ENCODE results near the gene PTGS2. TPM values are rescaled to one million over a fixed set of nuclear protein-coding genes. Genes with fewer than 3 reads are reported as not detected.

PTGS2 gene
- total RNA-seq, 6 experiments from 2014 or later, result 0.09 to 3.0 (median 0.42) TPM

DNA sequence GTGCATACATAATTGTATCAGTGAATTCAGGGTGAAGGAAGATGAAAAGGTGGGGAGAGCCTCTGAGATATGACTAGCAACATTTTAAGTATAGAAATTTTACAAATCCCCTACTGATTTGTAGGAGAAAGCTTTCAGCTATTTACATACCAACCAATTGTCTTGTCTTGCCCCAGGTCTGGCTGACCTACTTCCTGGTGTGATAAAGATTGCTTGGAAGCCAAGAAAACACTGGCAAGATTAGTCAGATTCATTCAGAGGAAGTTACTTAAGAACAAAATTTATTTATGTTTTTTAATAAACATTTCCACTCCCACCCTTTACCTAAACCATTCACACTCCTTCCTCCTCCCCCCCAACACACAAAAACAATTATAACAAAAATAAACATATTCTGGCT is 17.5 kb downstream of the PTGS2 start:
- intact Hi-C loops (cut with DNase I), result no loop called here
- DNase-seq (no peak), ATAC-seq (no peak)
- Histone ChIP-seq H3K36me3 (no peaks in the 10 kb centered on the region), H3K4me3 (no peak overlapping the region), H3K27me3 (no peaks in the 10 kb centered on the region), H3K9me3 (no peaks in the 10 kb centered on the region), H3K4me1 (no peaks in the 10 kb centered on the region), H3K27ac (no peak overlapping the region)
- TF ChIP-seq POLR2A (IDR thresholded peaks at IDR 0.05), result no peak
- TF ChIP-seq, protein P1, sequence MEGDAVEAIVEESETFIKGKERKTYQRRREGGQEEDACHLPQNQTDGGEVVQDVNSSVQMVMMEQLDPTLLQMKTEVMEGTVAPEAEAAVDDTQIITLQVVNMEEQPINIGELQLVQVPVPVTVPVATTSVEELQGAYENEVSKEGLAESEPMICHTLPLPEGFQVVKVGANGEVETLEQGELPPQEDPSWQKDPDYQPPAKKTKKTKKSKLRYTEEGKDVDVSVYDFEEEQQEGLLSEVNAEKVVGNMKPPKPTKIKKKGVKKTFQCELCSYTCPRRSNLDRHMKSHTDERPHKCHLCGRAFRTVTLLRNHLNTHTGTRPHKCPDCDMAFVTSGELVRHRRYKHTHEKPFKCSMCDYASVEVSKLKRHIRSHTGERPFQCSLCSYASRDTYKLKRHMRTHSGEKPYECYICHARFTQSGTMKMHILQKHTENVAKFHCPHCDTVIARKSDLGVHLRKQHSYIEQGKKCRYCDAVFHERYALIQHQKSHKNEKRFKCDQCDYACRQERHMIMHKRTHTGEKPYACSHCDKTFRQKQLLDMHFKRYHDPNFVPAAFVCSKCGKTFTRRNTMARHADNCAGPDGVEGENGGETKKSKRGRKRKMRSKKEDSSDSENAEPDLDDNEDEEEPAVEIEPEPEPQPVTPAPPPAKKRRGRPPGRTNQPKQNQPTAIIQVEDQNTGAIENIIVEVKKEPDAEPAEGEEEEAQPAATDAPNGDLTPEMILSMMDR (IDR thresholded peaks at IDR 0.05), result no peak

DNA sequence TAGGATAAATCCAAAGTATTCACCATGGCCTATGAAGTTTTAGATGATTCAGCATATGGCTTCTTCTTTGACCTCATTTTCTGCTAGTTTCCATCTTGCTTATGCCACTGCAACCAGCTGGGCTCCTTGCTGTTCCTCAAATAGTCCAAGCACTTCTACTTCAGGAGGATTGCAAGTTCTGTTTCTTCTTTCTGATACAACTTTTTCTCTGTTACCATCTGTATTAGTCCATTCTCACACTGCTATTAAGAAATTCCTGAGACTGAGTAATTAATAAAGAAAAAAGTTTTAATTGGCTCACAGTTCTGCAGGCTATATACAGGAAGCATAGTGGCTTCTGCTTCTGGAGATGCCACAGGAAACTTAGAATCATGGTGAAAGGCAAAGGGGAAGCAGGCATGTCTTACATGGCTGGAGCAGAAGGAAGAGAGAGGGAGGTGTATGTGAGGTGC is 20.3 kb downstream of the PTGS2 start:
- no peaks in the 10 kb centered on the region for H3K9me3 ChIP-seq
- ATAC-seq (peak in 1 of 4 donors; percentile 34), DNase-seq (no peak)
- H3K4me3 ChIP-seq, result no peak overlapping the region
- no peaks in the 10 kb centered on the region for H3K4me1 ChIP-seq
- H3K27me3 ChIP-seq, result no peaks in the 10 kb centered on the region
- intact Hi-C loops (cut with DNase I), result no loop called here
- no peaks in the 10 kb centered on the region for H3K36me3 ChIP-seq
- TF ChIP-seq, protein P1 (IDR thresholded peaks at IDR 0.05), result no peak
- TF ChIP-seq POLR2A (IDR thresholded peaks at IDR 0.05), result no peak
- no peak overlapping the region for H3K27ac ChIP-seq

DNA sequence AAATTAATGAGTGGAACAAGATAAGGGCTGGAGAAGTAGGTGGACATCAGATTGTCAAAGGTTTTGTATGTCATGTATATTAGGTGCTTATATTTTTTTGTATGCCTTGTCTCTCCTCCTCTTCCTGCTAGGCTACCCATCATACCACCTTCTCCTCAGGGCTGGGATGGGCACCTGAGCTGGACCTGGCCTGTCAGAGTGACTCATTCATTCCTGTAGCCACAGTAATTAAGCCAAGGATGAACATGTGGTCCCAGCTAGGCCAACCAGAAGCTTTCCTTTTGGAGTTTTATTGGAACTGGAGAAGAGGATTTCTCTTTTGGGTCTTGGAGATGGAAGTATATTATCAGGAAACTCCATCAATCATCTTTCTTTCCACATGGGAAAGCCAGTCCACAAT is 21.2 kb downstream of the PTGS2 start:
- DNase-seq (no peak), ATAC-seq (no peak)
- TF ChIP-seq, protein P1 (IDR thresholded peaks at IDR 0.05), result no peak
- no peak for TF ChIP-seq POLR2A (IDR thresholded peaks at IDR 0.05)
- no peaks in the 10 kb centered on the region for H3K9me3 ChIP-seq
- H3K4me1 ChIP-seq, result no peaks in the 10 kb centered on the region
- no peaks in the 10 kb centered on the region for H3K36me3 ChIP-seq
- intact Hi-C loops (cut with DNase I), result no loop called here
- no peak overlapping the region for H3K27ac ChIP-seq
- H3K27me3 ChIP-seq, result no peaks in the 10 kb centered on the region
- no peak overlapping the region for H3K4me3 ChIP-seq

DNA sequence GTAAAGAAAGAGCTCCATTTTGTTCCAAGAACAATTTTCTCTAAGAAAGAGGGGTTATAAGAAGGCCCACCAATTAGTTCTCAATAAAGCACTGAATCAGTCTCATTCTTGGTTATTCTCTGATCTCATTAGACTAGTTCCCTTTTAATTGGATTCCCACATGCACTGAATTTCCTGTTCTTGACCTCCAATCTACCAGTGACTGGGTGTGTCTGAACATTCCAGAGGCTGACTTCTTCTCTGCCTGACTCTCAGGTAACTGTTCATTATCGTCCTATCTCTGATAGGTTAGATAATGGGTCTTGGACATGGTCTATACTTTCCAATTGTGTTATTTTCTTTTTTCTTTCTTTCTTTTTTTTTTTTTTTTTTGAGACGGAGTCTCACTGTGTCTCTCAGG is 22.7 kb downstream of the PTGS2 start:
- intact Hi-C loops (cut with DNase I), result no loop called here
- no peak for DNase-seq
- no peak for ATAC-seq
- Histone ChIP-seq H3K27me3 (no peaks in the 10 kb centered on the region), H3K36me3 (no peaks in the 10 kb centered on the region), H3K4me3 (no peak overlapping the region), H3K4me1 (no peaks in the 10 kb centered on the region), H3K9me3 (no peaks in the 10 kb centered on the region), H3K27ac (no peak overlapping the region)
- WGBS (ENCODE audit: insufficient coverage, low coverage, low lambda C conversion rate, missing lambda C conversion rate), result 71% methylated on average over 2 of the region's 2 CpGs
- no peak for TF ChIP-seq POLR2A (IDR thresholded peaks at IDR 0.05)
- TF ChIP-seq, protein P1 (IDR thresholded peaks at IDR 0.05), result no peak

DNA sequence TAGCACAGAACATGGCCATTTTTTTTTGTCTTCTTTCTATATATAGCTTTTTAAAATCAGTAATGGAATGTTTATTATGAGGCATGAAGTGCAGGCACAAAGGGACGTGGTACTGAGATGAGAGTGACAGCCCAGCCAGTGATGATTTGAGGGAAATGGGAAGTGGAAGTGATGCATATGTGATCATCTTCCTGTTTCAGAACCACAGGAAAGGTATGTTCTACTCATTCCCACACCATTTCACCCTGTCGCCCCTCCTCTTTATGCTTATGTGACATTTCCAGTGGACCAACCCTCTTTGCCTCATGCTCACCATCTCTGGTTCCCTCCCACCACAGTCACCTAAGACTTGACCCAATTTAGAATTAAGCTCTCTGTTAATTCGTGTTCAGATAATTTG is 24.3 kb downstream of the PTGS2 start:
- no peaks in the 10 kb centered on the region for H3K27me3 ChIP-seq
- ATAC-seq (peak; percentile 36 to 59 (median 42)), DNase-seq (no peak)
- no peaks in the 10 kb centered on the region for H3K9me3 ChIP-seq
- TF ChIP-seq POLR2A (IDR thresholded peaks at IDR 0.05), result no peak
- TF ChIP-seq, protein P1 (IDR thresholded peaks at IDR 0.05), result no peak
- no peak overlapping the region for H3K4me3 ChIP-seq
- no peak overlapping the region for H3K27ac ChIP-seq
- intact Hi-C loops (cut with DNase I), result no loop called here
- H3K4me1 ChIP-seq, result no peaks in the 10 kb centered on the region
- no peaks in the 10 kb centered on the region for H3K36me3 ChIP-seq
- 45% methylated on average over 3 of the region's 3 CpGs for WGBS (ENCODE audit: insufficient coverage, low coverage, low lambda C conversion rate, missing lambda C conversion rate)
